Endothelial cell of umbilical vein (primary cell): ENCODE data around the gene CAMTA1. TPM values are rescaled to one million over a fixed set of nuclear protein-coding genes. Genes with fewer than 3 reads are reported as not detected.

Experiments used
- BruUV-seq: library from RNA; stranded (reverse); fragments of 400-500 nt; replicated peaks from 2 replicates; lab custom pipeline; 2021; lab: Mats Ljungman, UMichigan
- CTCF ChIA-PET: fragments of 300-600, 350-600 bp; sonication (Branson Sonifier 250); formaldehyde crosslinking; loops from one replicate; lab custom pipeline; 2021; ENCODE audit warnings: antibody characterized with exemption, inconsistent platforms; lab: Charles Lee
- POLR2A ChIA-PET: fragments of 300-600, 350-600 bp; sonication (Branson Sonifier 250); formaldehyde crosslinking; loops from one replicate; lab custom pipeline; 2021; ENCODE audit warnings: antibody characterized with exemption, inconsistent platforms; lab: Charles Lee
- DNase-seq: peaks from one replicate; pipeline ENCODE4 v3.0.0-alpha.2; 2011; ENCODE audit warnings: low read depth, low spot score
- FAIRE-seq: peaks from 2 replicates; lab custom pipeline; 2011; peaks lifted over from hg19 to GRCh38; lab: Jason Lieb, UNC
- H2AFZ ChIP-seq: 2 replicates; pipeline ENCODE4 v1.6.0; 2012; ENCODE audit warnings: low read depth, low read length, control low read depth, inconsistent platforms
- H3K27ac ChIP-seq: 2 replicates; pipeline ENCODE4 v1.5.1; 2011; ENCODE audit warnings: low read depth, mild to moderate bottlenecking, control low read depth, low read length, moderate library complexity; ENCODE audit not compliant: insufficient read depth
- H3K27me3 ChIP-seq, 2 experiments: 2 replicates each; pipeline versions ENCODE4 v1.6.0 to v1.6.1; 2011; ENCODE audit warnings: low read length in 2 of 2, mixed read lengths in 1 of 2; ENCODE audit not compliant: control insufficient read depth in 2 of 2, insufficient read depth in 2 of 2
- H3K36me3 ChIP-seq, 2 experiments: 2 replicates in 1 of 2; 3 replicates in 1 of 2; pipeline ENCODE4 v1.5.1; 2011; ENCODE audit warnings: low read length in 2 of 2, mild to moderate bottlenecking in 1 of 2, moderate library complexity in 1 of 2; ENCODE audit not compliant: control insufficient read depth in 2 of 2, insufficient read depth in 2 of 2; ENCODE audit errors: extremely low read depth in 1 of 2
- H3K4me1 ChIP-seq: 3 replicates; pipeline ENCODE4 v1.5.1; 2011; ENCODE audit warnings: mild to moderate bottlenecking, low read length; ENCODE audit not compliant: control insufficient read depth, insufficient read depth; ENCODE audit errors: extremely low read depth
- H3K4me2 ChIP-seq: 2 replicates; pipeline ENCODE4 v1.6.1; 2011; ENCODE audit warnings: low read length, control low read depth, mixed read lengths; ENCODE audit not compliant: insufficient read depth
- H3K4me3 ChIP-seq, 3 experiments: fragments of 200-600 bp in 1 of 3; sonication (generic), shearing (Covaris generic) in 1 of 3; replicated peaks in 1 of 3; 2 replicates each; pipeline ENCODE4 v1.5.1; 2011 to 2016; ENCODE audit warnings: control low read depth in 3 of 3, low read length in 3 of 3, mild to moderate bottlenecking in 2 of 3, inconsistent platforms in 1 of 3, low read depth in 1 of 3, moderate library complexity in 1 of 3; ENCODE audit not compliant: insufficient read depth in 1 of 3
- H3K79me2 ChIP-seq: 2 replicates; pipeline ENCODE4 v1.6.0; 2012; ENCODE audit warnings: low read length, inconsistent platforms; ENCODE audit not compliant: control insufficient read depth, insufficient read depth
- H3K9ac ChIP-seq: replicated peaks from 2 replicates; pipeline ENCODE3; 2011; ENCODE audit warnings: low read length, control low read depth; ENCODE audit not compliant: insufficient read depth; ENCODE audit errors: extremely low read depth
- H3K9me1 ChIP-seq: replicated peaks from 3 replicates; pipeline ENCODE4 v1.6.0; 2011; ENCODE audit warnings: mild to moderate bottlenecking, low read length; ENCODE audit not compliant: control insufficient read depth, insufficient read depth; ENCODE audit errors: extremely low read depth
- H3K9me3 ChIP-seq: replicated peaks from 2 replicates; pipeline ENCODE4 v1.5.1; 2012; ENCODE audit warnings: low read length, inconsistent platforms; ENCODE audit not compliant: control insufficient read depth, insufficient read depth
- H4K20me1 ChIP-seq: replicated peaks from 2 replicates; pipeline ENCODE3; 2011; ENCODE audit warnings: mild to moderate bottlenecking, low read length; ENCODE audit not compliant: control insufficient read depth, insufficient read depth; ENCODE audit errors: extremely low read depth
- EZH2 ChIP-seq: IDR thresholded peaks from 2 replicates; pipeline ENCODE4 v1.6.1; 2012; ENCODE audit warnings: borderline replicate concordance, low read depth, mild to moderate bottlenecking, moderate library complexity, low read length, inconsistent platforms; ENCODE audit not compliant: severe bottlenecking
- FOS ChIP-seq: IDR thresholded peaks from 2 replicates; pipeline ENCODE4 v1.6.1; 2011; ENCODE audit warnings: mild to moderate bottlenecking, low read length, moderate library complexity, borderline replicate concordance; ENCODE audit not compliant: insufficient read depth
- GATA2 ChIP-seq: IDR thresholded peaks from 2 replicates; pipeline ENCODE4 v1.7.0; 2011; ENCODE audit warnings: low read depth, mild to moderate bottlenecking, moderate library complexity, mixed read lengths, low read length; ENCODE audit not compliant: insufficient read length, insufficient read depth
- JUN ChIP-seq: IDR thresholded peaks from 2 replicates; pipeline ENCODE4 v1.6.1; 2011; ENCODE audit warnings: borderline replicate concordance, low read depth; ENCODE audit not compliant: insufficient read length, insufficient read depth
- MAX ChIP-seq: IDR thresholded peaks from 2 replicates; pipeline ENCODE4 v1.6.1; 2011; ENCODE audit not compliant: insufficient read depth, insufficient read length
- MYC ChIP-seq: IDR thresholded peaks from one replicate; pipeline ENCODE4 v1.6.1; 2011; ENCODE audit warnings: mild to moderate bottlenecking, low read depth, low read length
- POLR2A ChIP-seq: IDR thresholded peaks from 2 replicates; pipeline ENCODE4 v1.6.1; 2012; ENCODE audit warnings: low read depth, mild to moderate bottlenecking, control low read depth, low read length
- POLR2AphosphoS5 ChIP-seq: IDR thresholded peaks from 2 replicates; pipeline ENCODE4 v1.6.1; 2012; ENCODE audit warnings: low read depth, mild to moderate bottlenecking, control low read depth, low read length, moderate library complexity; ENCODE audit not compliant: insufficient read depth
- dilution Hi-C: fragments of 300-500 bp; cut with MboI; formaldehyde crosslinking; loops from one replicate; pipeline ENCODE4 v1.15.0; 2019; ENCODE audit warnings: low sequenced_read_pairs; ENCODE audit not compliant: extremely low pct_ligation_motif_present
- intact Hi-C: fragments of 100-400 bp; cut with micrococcal nuclease; formaldehyde crosslinking; loops from one replicate; pipeline ENCODE4 v1.10.0; 2022
- polyA plus RNA-seq, 4 experiments: library from polyadenylated mRNA; depleted of rRNA in 3 of 4; stranded (reverse) in 3 of 4; unstranded in 1 of 4; fragments of >200 nt; gene quantifications; 2 replicates each; pipeline versions ENCODE4 v1.2.1 to v1.2.3, GENCODE V29; 2011 to 2012; ENCODE audit warnings: missing spikeins in 1 of 4
- total RNA-seq: library from RNA; stranded (reverse); gene quantifications from 2 replicates; pipeline ENCODE4 v1.2.3, GENCODE V29; 2021
- TF ChIP-seq, protein P1 (sequence below), 2 donors: IDR thresholded peaks; 1 replicate in 1 of 2; 2 replicates in 1 of 2; pipeline ENCODE4 v1.5.1; 2011; ENCODE audit warnings: low read length in 2 of 2, mild to moderate bottlenecking in 2 of 2, moderate library complexity in 2 of 2, control low read depth in 1 of 2, inconsistent platforms in 1 of 2, low read depth in 1 of 2; ENCODE audit not compliant: insufficient read depth in 1 of 2; ENCODE audit errors: extremely low read depth in 1 of 2

CAMTA1 gene
- total and polyA plus RNA-seq, 2 donors (not counting 3 experiments of a cell fraction or from before 2014, with no cell fraction given), result 50.8 to 92.7 TPM

GRCh38 chr1:7557301-7557891 lies 772.1 kb downstream of the CAMTA1 start:
- Histone ChIP-seq H3K79me2 (no peaks in the 10 kb centered on the region), H3K9me1 (no peaks in the 10 kb centered on the region), H3K36me3 (no peaks in the 10 kb centered on the region), H3K27ac (no peak overlapping the region), H3K4me3 (no peak overlapping the region), H3K9ac (no peak overlapping the region), H2AFZ (no peak overlapping the region), H3K4me2 (no peak overlapping the region), H3K9me3 (no peaks in the 10 kb centered on the region), H3K27me3 (no peaks in the 10 kb centered on the region), H4K20me1 (no peaks in the 10 kb centered on the region), H3K4me1 (peaks cover 5% of the 10 kb centered on the region)
- dilution Hi-C loops, result no loop called here
- ChIA-PET POLR2A (no interaction called here), CTCF (no interaction called here)
- no TSS peak for BruUV-seq
- FAIRE-seq (no peak), DNase-seq (no peak)
- intact Hi-C loops, result no loop called here
- TF ChIP-seq, protein P1, sequence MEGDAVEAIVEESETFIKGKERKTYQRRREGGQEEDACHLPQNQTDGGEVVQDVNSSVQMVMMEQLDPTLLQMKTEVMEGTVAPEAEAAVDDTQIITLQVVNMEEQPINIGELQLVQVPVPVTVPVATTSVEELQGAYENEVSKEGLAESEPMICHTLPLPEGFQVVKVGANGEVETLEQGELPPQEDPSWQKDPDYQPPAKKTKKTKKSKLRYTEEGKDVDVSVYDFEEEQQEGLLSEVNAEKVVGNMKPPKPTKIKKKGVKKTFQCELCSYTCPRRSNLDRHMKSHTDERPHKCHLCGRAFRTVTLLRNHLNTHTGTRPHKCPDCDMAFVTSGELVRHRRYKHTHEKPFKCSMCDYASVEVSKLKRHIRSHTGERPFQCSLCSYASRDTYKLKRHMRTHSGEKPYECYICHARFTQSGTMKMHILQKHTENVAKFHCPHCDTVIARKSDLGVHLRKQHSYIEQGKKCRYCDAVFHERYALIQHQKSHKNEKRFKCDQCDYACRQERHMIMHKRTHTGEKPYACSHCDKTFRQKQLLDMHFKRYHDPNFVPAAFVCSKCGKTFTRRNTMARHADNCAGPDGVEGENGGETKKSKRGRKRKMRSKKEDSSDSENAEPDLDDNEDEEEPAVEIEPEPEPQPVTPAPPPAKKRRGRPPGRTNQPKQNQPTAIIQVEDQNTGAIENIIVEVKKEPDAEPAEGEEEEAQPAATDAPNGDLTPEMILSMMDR (IDR thresholded peaks at IDR 0.05; ENCODE audit: extremely low read depth in 1 of 2, insufficient read depth in 1 of 2, low read depth in 1 of 2, low read length in 2 of 2), result no peak
- TF ChIP-seq MYC (no peak), FOS (no peak), GATA2 (no peak), MAX (no peak), EZH2 (no peak), POLR2A (no peak), JUN (no peak), POLR2AphosphoS5 (no peak)
